Endometrial microvascular endothelial cells (primary cell): ENCODE results near the gene MYO3B. TPM values are rescaled to one million over a fixed set of nuclear protein-coding genes. Genes with fewer than 3 reads are reported as not detected.
"Not testable (repeated sequence)": the region's sequence is repeated elsewhere in the genome, so short reads cannot be mapped to it uniquely, and the experiment has no call there.

Experiments used
- in situ Hi-C: cut with HindIII; loops from 2 replicates; pipeline ENCODE4 v1.10.0; 2017; ENCODE audit warnings: low sequenced_read_pairs, low pct_unique_long_range_greater_than_20kb; ENCODE audit errors: inconsistent ontology term
- total RNA-seq: library from RNA; depleted of rRNA; stranded (reverse); fragments of >200 nt; gene quantifications from one replicate; pipeline ENCODE4 v1.2.3, GENCODE V29; 2015; ENCODE audit errors: inconsistent ontology term

MYO3B gene
- total RNA-seq, 1 donor from 2014 or later: not detected

- in situ Hi-C loops: no loop called here
Observed at GRCh38 chr2:170248574-170249393, 70.8 kb downstream of the MYO3B start.

GRCh38 chr2:170249761-170250160, 71.8 kb downstream of the MYO3B start:
- in situ Hi-C loops: no loop called here

GRCh38 chr2:170250584-170250983, 72.6 kb downstream of the MYO3B start:
- in situ Hi-C loops: no loop called here

GRCh38 chr2:170252414-170252813, 74.5 kb downstream of the MYO3B start:
- in situ Hi-C loops: no loop called here

GRCh38 chr2:170253721-170254230, 75.8 kb downstream of the MYO3B start:
- in situ Hi-C loops: no loop called here

GRCh38 chr2:170254293-170254732, 76.4 kb downstream of the MYO3B start:
- in situ Hi-C loops: no loop called here

GRCh38 chr2:170255137-170255536, 77.2 kb downstream of the MYO3B start:
- in situ Hi-C loops: no loop called here

GRCh38 chr2:170255971-170256370, 78.0 kb downstream of the MYO3B start:
- in situ Hi-C loops: no loop called here

- in situ Hi-C loops: no loop called here
Observed at GRCh38 chr2:170258382-170258781, 80.4 kb downstream of the MYO3B start.

- in situ Hi-C loops: no loop called here
Observed at GRCh38 chr2:170260188-170260587, 82.2 kb downstream of the MYO3B start.

- in situ Hi-C loops: no loop called here
Observed at GRCh38 chr2:170261566-170261965, 83.6 kb downstream of the MYO3B start.

GRCh38 chr2:170262343-170262742, 84.4 kb downstream of the MYO3B start:
- in situ Hi-C loops: no loop called here

GRCh38 chr2:170262806-170263205, 84.9 kb downstream of the MYO3B start:
- in situ Hi-C loops: no loop called here

GRCh38 chr2:170263728-170264521, 86.0 kb downstream of the MYO3B start:
- in situ Hi-C loops: not testable (repeated sequence)

- in situ Hi-C loops: no loop called here
Observed at GRCh38 chr2:170264522-170264860, 86.5 kb downstream of the MYO3B start.

- in situ Hi-C loops: no loop called here
Observed at GRCh38 chr2:170264865-170265264, 86.9 kb downstream of the MYO3B start.

- in situ Hi-C loops: no loop called here
Observed at GRCh38 chr2:170265321-170265720, 87.4 kb downstream of the MYO3B start.

GRCh38 chr2:170266358-170266757, 88.4 kb downstream of the MYO3B start:
- in situ Hi-C loops: no loop called here

- in situ Hi-C loops: no loop called here
Observed at GRCh38 chr2:170267071-170267470, 89.1 kb downstream of the MYO3B start.

- in situ Hi-C loops: no loop called here
Observed at GRCh38 chr2:170270278-170270864, 92.4 kb downstream of the MYO3B start.
